DND-41 (cell line): ENCODE results near the gene ZDHHC14.

Source experiments
- ATAC-seq: fragments of 200-7000 bp; cut with Tn5 transposase; 3 replicates; pipeline ENCODE4 v1.9.1; 2021; ENCODE audit warnings: low read depth; ENCODE audit not compliant: insufficient read depth
- DNase-seq: peaks from one replicate; pipeline ENCODE4 v3.0.0-alpha.2; 2020
- H2AFZ ChIP-seq: 2 replicates; pipeline ENCODE4 v1.6.0; 2012; ENCODE audit warnings: low read depth, low read length
- H3K27ac ChIP-seq: 2 replicates; pipeline ENCODE4 v1.5.1; 2012; ENCODE audit warnings: low read length, inconsistent platforms
- H3K27me3 ChIP-seq: fragments of 200-600 bp; sonication (generic); 2 replicates; pipeline ENCODE4 v1.6.0; 2012; ENCODE audit warnings: low read length, mild to moderate bottlenecking, inconsistent platforms; ENCODE audit not compliant: insufficient read depth, poor library complexity
- H3K36me3 ChIP-seq: 2 replicates; pipeline ENCODE4 v1.5.1; 2012; ENCODE audit warnings: low read length, inconsistent platforms; ENCODE audit not compliant: insufficient read depth
- H3K4me1 ChIP-seq: 2 replicates; pipeline ENCODE4 v1.5.1; 2012; ENCODE audit warnings: mild to moderate bottlenecking, low read length; ENCODE audit not compliant: insufficient read depth
- H3K4me2 ChIP-seq: 2 replicates; pipeline ENCODE4 v1.6.0; 2012; ENCODE audit warnings: mild to moderate bottlenecking, moderate library complexity, low read length, inconsistent platforms; ENCODE audit not compliant: insufficient read depth
- H3K4me3 ChIP-seq, 2 experiments: fragments of 200-600 bp in 1 of 2; shearing (Covaris generic) in 1 of 2; 2 replicates each; pipeline ENCODE4 v1.5.1; 2012 to 2016; ENCODE audit warnings: inconsistent platforms in 2 of 2, low read length in 2 of 2, mild to moderate bottlenecking in 2 of 2, low read depth in 1 of 2, moderate library complexity in 1 of 2
- H3K79me2 ChIP-seq: 2 replicates; pipeline ENCODE4 v1.6.0; 2012; ENCODE audit warnings: low read length, inconsistent platforms; ENCODE audit not compliant: insufficient read depth
- H3K9ac ChIP-seq: 2 replicates; pipeline ENCODE4 v1.6.0; 2012; ENCODE audit warnings: low read depth, mild to moderate bottlenecking, inconsistent platforms, low read length, moderate library complexity
- H3K9me3 ChIP-seq: 2 replicates; pipeline ENCODE4 v1.5.1; 2012; ENCODE audit warnings: low read length, moderate library complexity, mild to moderate bottlenecking, inconsistent platforms; ENCODE audit not compliant: insufficient read depth, severe bottlenecking
- H4K20me1 ChIP-seq: 2 replicates; pipeline ENCODE4 v1.6.0; 2012; ENCODE audit warnings: low read length; ENCODE audit not compliant: insufficient read depth
- EZH2 ChIP-seq: IDR thresholded peaks from 3 replicates; pipeline ENCODE4 v1.6.1; 2012; ENCODE audit warnings: borderline replicate concordance, low read depth, mild to moderate bottlenecking, moderate library complexity, low read length, inconsistent platforms; ENCODE audit not compliant: severe bottlenecking
- TF ChIP-seq, protein P1 (sequence below): IDR thresholded peaks from 2 replicates; pipeline ENCODE4 v1.5.1; 2012; ENCODE audit warnings: borderline replicate concordance, low read length, moderate library complexity, mild to moderate bottlenecking; ENCODE audit not compliant: poor library complexity, severe bottlenecking; ENCODE audit errors: extremely low read depth

The ZDHHC14 gene

DNA sequence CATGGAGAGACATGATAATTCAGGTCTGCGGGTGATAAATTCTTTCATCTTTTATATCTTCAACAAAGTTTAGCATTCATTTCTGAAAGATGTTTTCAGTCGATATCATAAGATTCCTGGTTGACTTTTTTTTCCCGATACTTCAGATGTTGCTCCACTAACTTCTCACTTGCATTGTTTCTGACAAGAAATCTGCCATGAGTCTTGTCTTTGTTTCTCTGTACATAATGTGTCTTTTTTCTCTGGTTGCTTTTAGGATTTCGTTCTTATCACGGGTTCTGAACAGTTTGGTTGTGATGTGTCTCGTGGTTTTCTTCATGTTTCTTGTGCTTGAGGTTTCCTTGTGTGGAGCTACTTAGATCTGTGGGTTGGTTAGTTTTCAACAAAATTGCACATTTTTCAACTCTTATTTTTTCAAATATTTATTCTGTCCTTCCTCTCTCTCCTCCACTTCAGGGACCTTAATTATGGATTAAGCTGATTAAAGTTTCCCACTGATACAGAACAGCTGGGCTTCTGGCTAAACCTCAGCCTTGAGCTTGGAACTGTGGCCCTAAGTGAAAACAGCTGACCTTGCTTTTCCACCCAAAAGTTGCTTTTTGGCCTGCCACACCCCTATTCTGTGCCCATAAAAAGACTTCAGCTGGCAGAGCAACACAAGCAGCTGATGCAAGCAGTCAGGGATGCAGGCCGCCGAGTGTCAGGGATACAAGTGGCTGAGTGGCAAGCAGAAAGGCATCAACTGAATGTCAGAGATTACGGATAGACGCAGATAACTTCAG is 344.2 kb downstream of the ZDHHC14 start:
- H3K4me1 ChIP-seq = no peaks in the 10 kb centered on the region
- no peaks in the 10 kb centered on the region for H4K20me1 ChIP-seq
- ATAC-seq = no peak
- H2AFZ ChIP-seq = no peak overlapping the region
- H3K27ac ChIP-seq = no peak overlapping the region
- TF ChIP-seq, protein P1, sequence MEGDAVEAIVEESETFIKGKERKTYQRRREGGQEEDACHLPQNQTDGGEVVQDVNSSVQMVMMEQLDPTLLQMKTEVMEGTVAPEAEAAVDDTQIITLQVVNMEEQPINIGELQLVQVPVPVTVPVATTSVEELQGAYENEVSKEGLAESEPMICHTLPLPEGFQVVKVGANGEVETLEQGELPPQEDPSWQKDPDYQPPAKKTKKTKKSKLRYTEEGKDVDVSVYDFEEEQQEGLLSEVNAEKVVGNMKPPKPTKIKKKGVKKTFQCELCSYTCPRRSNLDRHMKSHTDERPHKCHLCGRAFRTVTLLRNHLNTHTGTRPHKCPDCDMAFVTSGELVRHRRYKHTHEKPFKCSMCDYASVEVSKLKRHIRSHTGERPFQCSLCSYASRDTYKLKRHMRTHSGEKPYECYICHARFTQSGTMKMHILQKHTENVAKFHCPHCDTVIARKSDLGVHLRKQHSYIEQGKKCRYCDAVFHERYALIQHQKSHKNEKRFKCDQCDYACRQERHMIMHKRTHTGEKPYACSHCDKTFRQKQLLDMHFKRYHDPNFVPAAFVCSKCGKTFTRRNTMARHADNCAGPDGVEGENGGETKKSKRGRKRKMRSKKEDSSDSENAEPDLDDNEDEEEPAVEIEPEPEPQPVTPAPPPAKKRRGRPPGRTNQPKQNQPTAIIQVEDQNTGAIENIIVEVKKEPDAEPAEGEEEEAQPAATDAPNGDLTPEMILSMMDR = no peak
- TF ChIP-seq EZH2 = no peak
- H3K4me3 ChIP-seq = no peak overlapping the region
- H3K9ac ChIP-seq = no peak overlapping the region
- no peaks in the 10 kb centered on the region for H3K79me2 ChIP-seq
- no peaks in the 10 kb centered on the region for H3K36me3 ChIP-seq
- H3K4me2 ChIP-seq = no peak overlapping the region
- H3K9me3 ChIP-seq = no peaks in the 10 kb centered on the region
- DNase-seq = no peak
- peaks cover 8% of the 10 kb centered on the region for H3K27me3 ChIP-seq

DNA sequence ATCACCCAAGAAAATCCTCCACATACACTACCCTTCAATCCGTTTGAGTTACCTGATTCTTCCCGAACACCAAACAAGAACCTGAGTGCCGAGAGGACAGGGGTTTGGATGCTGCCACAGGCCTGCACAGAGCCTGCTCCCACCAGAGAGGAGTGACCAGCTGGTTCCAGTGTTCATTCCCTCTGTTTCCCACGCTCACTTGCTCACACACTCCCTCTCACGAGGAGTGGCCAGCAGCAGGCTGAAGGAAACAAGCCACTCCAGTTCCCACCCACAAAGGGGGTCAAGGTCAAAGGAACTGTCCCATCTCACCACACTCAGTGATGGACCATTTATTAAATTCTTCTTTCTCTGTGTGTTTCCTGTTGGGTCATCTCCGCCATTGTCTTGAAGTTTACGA is 344.8 kb downstream of the ZDHHC14 start:
- DNase-seq (no peak), ATAC-seq (no peak)
- H3K79me2 ChIP-seq = no peaks in the 10 kb centered on the region
- H3K27ac ChIP-seq = no peak overlapping the region
- no peaks in the 10 kb centered on the region for H3K9me3 ChIP-seq
- no peak overlapping the region for H2AFZ ChIP-seq
- no peak overlapping the region for H3K9ac ChIP-seq
- TF ChIP-seq, protein P1 = no peak
- no peak for TF ChIP-seq EZH2
- H3K4me3 ChIP-seq = no peak overlapping the region
- H3K4me2 ChIP-seq = no peak overlapping the region
- H4K20me1 ChIP-seq = no peaks in the 10 kb centered on the region
- no peaks in the 10 kb centered on the region for H3K36me3 ChIP-seq
- H3K27me3 ChIP-seq = peaks cover 8% of the 10 kb centered on the region
- H3K4me1 ChIP-seq = no peaks in the 10 kb centered on the region

DNA sequence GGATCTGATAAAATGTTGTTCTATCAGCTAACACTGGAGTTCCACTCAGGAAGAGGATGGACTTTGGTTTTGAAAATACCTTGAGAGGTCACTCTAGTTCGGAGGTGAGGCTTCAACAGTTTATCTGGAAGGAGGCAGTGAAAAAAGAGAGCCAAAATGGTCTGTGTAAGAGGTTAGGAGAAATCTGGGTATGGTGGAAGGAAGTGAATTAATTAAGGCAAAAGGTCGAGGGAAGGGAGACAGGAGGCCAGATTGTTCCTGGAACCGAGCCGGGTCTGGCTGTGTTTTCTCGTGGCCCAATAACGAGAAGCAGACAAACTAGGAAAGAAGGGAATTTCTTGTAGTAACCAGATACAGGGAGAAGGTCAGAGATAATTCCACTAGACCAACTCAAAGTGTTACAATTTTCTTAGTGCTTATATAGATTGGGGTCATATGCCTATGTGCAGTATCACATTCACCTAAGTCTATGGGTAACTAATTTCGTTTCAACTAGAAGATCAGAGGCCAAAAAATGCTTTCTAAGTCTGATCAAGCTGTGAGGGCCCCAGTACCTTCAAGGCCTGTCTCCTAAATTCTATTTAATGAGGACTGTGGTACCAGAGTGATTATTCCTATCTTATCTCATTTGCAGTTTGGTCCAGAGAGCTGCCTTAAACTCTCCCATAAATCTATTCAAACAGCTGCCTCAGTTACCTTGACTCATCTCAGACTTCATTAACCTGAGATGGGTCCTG is 346.1 kb downstream of the ZDHHC14 start:
- no peaks in the 10 kb centered on the region for H3K79me2 ChIP-seq
- no peak overlapping the region for H3K4me2 ChIP-seq
- H3K4me1 ChIP-seq = no peaks in the 10 kb centered on the region
- no peaks in the 10 kb centered on the region for H3K9me3 ChIP-seq
- TF ChIP-seq, protein P1 = no peak
- no peak for TF ChIP-seq EZH2
- H3K27ac ChIP-seq = no peak overlapping the region
- no peak overlapping the region for H2AFZ ChIP-seq
- peaks cover 8% of the 10 kb centered on the region for H3K27me3 ChIP-seq
- no peaks in the 10 kb centered on the region for H4K20me1 ChIP-seq
- no peaks in the 10 kb centered on the region for H3K36me3 ChIP-seq
- H3K4me3 ChIP-seq = no peak overlapping the region
- ATAC-seq (no peak), DNase-seq (no peak)
- H3K9ac ChIP-seq = no peak overlapping the region
